SK-N-MC (cell line): ENCODE measurements around the gene REC114.

Experiments used
- DNase-seq: peaks from one replicate; pipeline ENCODE4 v3.0.0-alpha.2; 2011; ENCODE audit warnings: low read depth, low spot score
- H3K27ac ChIP-seq: fragments of 200-600 bp; sonication (generic); 2 replicates; pipeline ENCODE4 v1.5.1; 2016; ENCODE audit warnings: mixed run types
- H3K36me3 ChIP-seq: fragments of 200-600 bp; sonication (generic); 2 replicates; pipeline ENCODE4 v1.6.1; 2017; ENCODE audit warnings: antibody characterized with exemption, low read length, mixed read lengths; ENCODE audit not compliant: insufficient read depth
- H3K4me3 ChIP-seq: fragments of 200-600 bp; sonication (generic); 2 replicates; pipeline ENCODE4 v1.5.1; 2016
- H3K9ac ChIP-seq: fragments of 200-600 bp; sonication (generic); 2 replicates; pipeline ENCODE4 v1.8.0; 2017; ENCODE audit warnings: mixed run types, mixed read lengths; ENCODE audit not compliant: insufficient read length
- H3K9me3 ChIP-seq: fragments of 200-600 bp; sonication (generic); 2 replicates; pipeline ENCODE4 v1.6.1; 2017; ENCODE audit warnings: low read depth, mild to moderate bottlenecking, antibody characterized with exemption, low read length, moderate library complexity, mixed read lengths
- EZH2 ChIP-seq: fragments of 200-600 bp; sonication (generic); IDR thresholded peaks from one replicate; pipeline ENCODE4 v1.6.1; 2017; ENCODE audit warnings: antibody characterized with exemption
- FOXP2 ChIP-seq: optimal IDR thresholded peaks from 2 replicates; pipeline ENCODE3; 2011; ENCODE audit warnings: mild to moderate bottlenecking, moderate library complexity; ENCODE audit not compliant: insufficient read depth; ENCODE audit errors: extremely low read length, control extremely low read depth
- POLR2AphosphoS5 ChIP-seq: IDR thresholded peaks from 2 replicates; pipeline ENCODE4 v1.6.1; 2012; ENCODE audit warnings: mild to moderate bottlenecking, low read depth, low read length, borderline replicate concordance

REC114 gene

DNA sequence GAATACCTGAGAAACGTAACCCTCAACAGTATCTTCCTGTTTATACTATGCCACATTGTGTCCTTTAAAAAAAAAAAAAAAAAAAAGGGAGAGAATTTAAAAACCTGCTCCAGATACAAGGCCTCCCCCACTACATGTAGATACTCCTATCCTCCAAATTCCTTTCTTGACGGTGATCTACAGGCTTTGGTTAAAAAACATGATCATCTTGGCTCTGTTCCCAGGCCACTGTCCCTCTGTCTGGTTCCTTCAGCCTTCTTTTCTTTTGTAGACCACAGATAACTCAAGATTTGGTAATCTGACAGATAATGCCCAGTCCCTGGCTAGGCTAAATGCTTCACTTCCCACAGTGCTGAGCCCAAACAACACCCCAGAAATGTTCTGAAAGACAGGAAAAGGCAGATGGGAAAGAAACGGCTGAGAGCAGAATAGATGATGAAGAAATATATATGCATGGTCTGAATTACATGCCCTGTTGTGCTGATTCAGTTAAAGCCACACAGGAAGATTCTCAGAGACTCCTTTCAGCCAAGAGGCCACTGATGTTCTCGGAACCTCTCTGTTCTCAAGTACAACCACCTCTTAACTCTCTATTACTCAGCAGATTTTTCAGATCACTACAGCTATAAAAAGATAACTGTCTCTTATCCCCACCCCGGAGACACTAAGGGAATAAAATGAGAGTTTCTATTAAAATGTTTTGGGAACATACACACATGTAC lies 141.9 kb downstream of the REC114 start:
- H3K36me3 ChIP-seq, result peaks cover 37% of the 10 kb centered on the region
- no peak for DNase-seq
- peak overlapping the region; percentile 64 for H3K27ac ChIP-seq
- no peak overlapping the region for H3K4me3 ChIP-seq
- no peaks in the 10 kb centered on the region for H3K9me3 ChIP-seq
- H3K9ac ChIP-seq, result no peak overlapping the region
- TF ChIP-seq FOXP2, result no peak
- no peak for TF ChIP-seq EZH2
- no peak for TF ChIP-seq POLR2AphosphoS5

DNA sequence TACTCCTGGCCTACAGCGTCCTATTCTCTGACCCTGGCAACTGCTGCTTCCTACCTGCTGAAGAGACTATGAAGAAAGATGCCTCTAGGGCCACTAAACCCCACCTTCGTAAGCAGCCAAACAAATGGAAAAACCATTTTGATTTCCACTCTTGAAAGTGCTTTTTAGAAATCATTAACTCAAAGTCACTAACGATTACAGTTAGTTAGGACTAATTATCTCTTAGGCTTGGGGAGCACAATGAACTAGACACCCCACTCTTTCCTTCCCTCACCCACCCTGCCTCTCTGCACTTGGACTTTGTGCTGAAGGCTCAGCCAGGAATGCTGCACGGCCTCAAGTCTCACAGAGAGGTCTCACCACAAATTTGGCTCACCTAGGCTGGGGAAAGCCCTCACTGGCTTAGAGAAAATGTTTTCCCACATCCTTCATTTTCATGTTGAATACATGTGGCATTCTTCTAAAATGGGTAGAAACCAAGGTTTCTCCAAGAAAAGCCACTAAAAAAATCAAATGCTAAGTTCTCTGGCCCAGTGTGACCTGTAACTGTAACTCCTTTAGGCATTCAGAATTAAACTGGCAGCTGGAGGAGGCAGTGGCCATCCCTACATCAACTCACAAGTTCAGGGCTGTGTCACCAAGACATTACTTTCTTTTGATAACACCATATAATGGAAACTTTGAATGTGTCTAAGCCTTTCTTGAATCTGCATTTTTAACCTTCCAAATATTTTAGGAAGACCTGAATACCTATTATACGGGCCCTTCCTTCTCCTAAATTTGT lies 143.1 kb downstream of the REC114 start:
- no peak for DNase-seq
- Histone ChIP-seq H3K9me3 (no peaks in the 10 kb centered on the region), H3K36me3 (peaks cover 37% of the 10 kb centered on the region), H3K9ac (no peak overlapping the region), H3K27ac (peak overlapping the region; percentile 64; the same call in 1 of the 2 replicates), H3K4me3 (no peak overlapping the region)
- no peak for TF ChIP-seq EZH2
- TF ChIP-seq FOXP2, result no peak
- no peak for TF ChIP-seq POLR2AphosphoS5

DNA sequence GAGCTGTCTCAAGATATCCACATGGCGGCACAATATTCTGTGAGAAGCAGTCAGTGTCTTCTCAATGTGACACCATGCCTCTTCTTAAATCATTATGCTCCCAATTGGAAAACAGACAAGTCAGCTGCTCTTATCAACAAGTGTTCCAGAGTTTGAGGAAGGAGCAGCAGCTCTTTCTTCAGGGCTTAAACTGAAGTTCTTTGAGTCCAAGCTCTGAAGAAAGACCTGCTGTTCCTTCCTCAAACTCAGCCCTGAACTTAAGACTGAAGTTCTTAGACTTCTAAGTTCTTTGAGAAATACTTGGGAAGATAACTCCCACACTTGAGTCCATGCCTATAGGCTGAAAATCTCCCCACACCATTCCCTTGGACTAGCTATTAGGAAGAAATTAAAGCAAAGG lies 146.8 kb downstream of the REC114 start:
- Histone ChIP-seq H3K4me3 (no peak overlapping the region), H3K9me3 (no peaks in the 10 kb centered on the region), H3K36me3 (peaks cover 26% of the 10 kb centered on the region), H3K27ac (no peak overlapping the region), H3K9ac (no peak overlapping the region)
- TF ChIP-seq FOXP2 (no peak), EZH2 (no peak), POLR2AphosphoS5 (no peak)
- no peak for DNase-seq

DNA sequence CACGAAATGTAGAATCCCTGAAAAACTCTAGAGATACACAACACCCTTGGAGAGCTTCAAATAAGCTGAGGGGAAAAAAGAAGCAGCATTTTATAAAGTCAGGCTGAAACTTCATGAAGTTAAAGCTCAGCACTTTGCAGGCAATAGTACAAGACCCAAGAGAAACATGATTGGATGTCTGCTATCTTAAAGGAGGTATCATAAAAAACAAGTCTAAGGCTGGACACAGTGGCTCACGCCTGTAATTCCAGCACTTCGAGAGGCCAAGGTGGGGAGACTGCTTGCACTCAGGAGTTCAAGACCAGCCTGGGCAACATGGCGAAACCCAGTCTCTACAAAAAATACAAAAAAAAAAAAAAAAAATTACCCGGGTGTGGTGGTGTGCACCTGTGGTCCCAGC lies 147.3 kb downstream of the REC114 start:
- no peak for DNase-seq

DNA sequence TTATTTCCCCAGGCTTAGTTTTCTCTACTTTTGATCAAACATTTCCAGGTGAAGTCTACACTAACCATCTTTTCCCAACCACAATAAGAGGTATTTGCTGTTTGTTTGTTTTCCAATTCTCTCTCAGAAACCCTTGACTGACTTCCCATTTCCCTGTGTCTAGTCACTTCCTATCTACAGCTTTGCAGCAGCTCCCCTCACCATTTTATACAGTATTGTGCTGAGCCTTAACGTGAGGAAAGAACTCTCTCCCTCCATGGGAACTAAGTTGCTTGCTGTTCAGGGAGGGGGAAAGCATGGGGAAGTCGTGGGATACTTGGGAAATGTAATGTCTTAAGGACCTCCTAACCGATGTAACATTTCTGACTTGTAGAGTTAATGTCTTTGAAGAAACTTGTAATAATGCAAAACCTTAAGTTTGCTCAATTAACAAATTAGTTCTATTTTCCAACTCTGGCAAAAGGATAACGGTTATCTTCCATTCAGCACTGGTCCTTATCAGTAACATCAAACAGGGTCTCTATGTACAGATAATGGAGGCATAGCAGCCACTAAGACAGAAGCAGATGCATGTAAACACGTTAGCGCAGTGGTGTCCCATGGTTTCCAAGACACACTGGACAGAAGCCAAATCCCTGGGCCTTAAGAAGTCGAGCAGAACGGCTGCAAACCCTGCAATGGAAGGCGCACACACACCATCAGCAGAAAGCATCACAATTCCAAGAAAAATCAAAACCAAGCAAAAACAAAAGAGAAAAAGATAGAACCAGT lies 150.5 kb downstream of the REC114 start:
- H3K27ac ChIP-seq, result no peak overlapping the region
- DNase-seq, result no peak
- no peak overlapping the region for H3K4me3 ChIP-seq
- peaks cover 5% of the 10 kb centered on the region; the same call in 1 of the 2 replicates for H3K36me3 ChIP-seq
- no peaks in the 10 kb centered on the region for H3K9me3 ChIP-seq
- no peak overlapping the region for H3K9ac ChIP-seq
- no peak for TF ChIP-seq EZH2
- no peak for TF ChIP-seq FOXP2
- no peak for TF ChIP-seq POLR2AphosphoS5

More for the DNA sequence above, 147.3 kb downstream of the REC114 start:
- Histone ChIP-seq H3K9ac (no peak overlapping the region), H3K9me3 (no peaks in the 10 kb centered on the region), H3K27ac (no peak overlapping the region), H3K36me3 (peaks cover 26% of the 10 kb centered on the region), H3K4me3 (no peak overlapping the region)
- TF ChIP-seq POLR2AphosphoS5, result no peak
- TF ChIP-seq EZH2, result no peak
- no peak for TF ChIP-seq FOXP2

DNA sequence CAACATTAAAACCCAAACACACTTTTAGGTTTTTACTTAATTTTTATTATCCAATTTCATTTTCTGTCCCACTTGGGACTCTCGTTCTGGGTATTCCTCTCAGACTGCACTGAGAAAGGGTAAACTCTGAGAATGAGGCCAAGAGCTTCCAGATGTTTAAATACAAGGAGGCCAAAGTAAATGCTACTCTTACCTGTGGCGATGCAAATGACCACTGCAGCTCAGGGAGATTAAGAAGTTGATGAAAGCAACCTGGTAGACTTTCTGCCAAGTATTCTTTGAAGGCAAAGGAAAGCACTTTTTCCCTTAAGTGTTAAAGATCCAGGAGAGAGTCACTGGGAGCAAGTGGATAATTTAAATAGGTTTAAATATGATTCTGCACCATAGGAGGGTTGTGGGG lies 151.1 kb downstream of the REC114 start:
- no peak for DNase-seq
- no peaks in the 10 kb centered on the region for H3K9me3 ChIP-seq
- no peak overlapping the region for H3K9ac ChIP-seq
- TF ChIP-seq FOXP2 (no peak), EZH2 (no peak), POLR2AphosphoS5 (no peak)
- H3K4me3 ChIP-seq, result no peak overlapping the region
- H3K36me3 ChIP-seq, result no peaks in the 10 kb centered on the region
- H3K27ac ChIP-seq, result no peak overlapping the region

DNA sequence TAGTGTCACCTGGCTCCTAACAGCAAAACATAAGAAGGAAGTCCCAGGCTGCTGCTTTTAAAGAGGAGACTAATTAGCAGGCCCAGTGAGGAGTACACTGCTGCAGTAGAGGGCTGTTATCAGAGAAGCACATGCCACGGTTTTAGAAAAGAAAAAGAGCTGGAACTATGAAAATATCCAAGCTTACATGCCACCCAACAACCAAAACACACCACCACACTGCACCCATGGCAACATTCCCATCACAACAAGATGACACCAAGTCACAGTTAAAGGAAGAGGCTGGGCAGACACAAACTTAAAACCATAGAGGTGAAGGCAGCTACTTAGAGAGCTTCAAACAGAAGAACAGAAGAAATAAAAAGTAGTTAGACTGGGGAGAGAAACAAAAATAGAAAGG lies 153.2 kb downstream of the REC114 start:
- Histone ChIP-seq H3K9ac (no peak overlapping the region), H3K27ac (no peak overlapping the region), H3K36me3 (no peaks in the 10 kb centered on the region), H3K4me3 (no peak overlapping the region), H3K9me3 (no peaks in the 10 kb centered on the region)
- TF ChIP-seq POLR2AphosphoS5 (no peak), FOXP2 (no peak), EZH2 (no peak)
- no peak for DNase-seq

DNA sequence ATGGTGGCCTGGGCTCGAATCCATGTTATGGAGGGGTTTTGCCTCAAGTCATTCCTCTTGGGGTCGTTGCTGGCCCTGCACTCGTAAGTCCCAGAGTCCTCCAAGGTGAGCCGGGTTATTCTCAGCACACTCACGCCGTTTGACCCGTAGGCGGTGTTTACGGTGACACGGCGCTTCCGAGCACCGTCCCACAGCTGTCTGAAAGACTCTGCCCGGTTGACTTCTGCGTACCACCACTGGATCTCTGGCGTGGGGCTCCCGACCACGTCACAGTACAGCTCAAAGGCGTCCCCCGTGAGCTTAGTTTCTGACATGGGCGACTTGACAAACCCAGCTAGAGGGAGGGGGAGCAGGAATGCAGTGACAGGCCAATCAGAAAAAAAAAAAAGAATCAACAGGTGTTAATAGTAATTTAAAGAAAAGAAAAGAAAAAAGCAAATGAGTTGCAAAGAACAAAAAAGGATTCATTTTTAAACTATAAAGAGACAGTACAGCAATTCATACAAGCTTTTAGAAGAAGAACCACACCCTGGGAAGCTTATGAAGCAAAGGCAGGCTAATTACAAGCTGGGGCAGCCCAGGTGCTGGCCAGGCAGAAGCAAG lies 154.2 kb downstream of the REC114 start:
- no peak for DNase-seq
- Histone ChIP-seq H3K4me3 (no peak overlapping the region), H3K36me3 (no peaks in the 10 kb centered on the region), H3K9me3 (no peaks in the 10 kb centered on the region), H3K27ac (no peak overlapping the region), H3K9ac (no peak overlapping the region)
- TF ChIP-seq EZH2, result no peak
- no peak for TF ChIP-seq FOXP2
- no peak for TF ChIP-seq POLR2AphosphoS5
